Erythroblast (primary cell): ENCODE results near the gene CDH10.

ENCODE experiments used
- GATA1 ChIP-seq: IDR thresholded peaks from 2 replicates; pipeline ENCODE4 v1.6.1; 2011; ENCODE audit warnings: low read depth, mild to moderate bottlenecking, control low read depth, low read length, moderate library complexity
- POLR2A ChIP-seq: IDR thresholded peaks from 2 replicates; pipeline ENCODE4 v1.6.1; 2011; ENCODE audit warnings: mild to moderate bottlenecking, low read length

DNA sequence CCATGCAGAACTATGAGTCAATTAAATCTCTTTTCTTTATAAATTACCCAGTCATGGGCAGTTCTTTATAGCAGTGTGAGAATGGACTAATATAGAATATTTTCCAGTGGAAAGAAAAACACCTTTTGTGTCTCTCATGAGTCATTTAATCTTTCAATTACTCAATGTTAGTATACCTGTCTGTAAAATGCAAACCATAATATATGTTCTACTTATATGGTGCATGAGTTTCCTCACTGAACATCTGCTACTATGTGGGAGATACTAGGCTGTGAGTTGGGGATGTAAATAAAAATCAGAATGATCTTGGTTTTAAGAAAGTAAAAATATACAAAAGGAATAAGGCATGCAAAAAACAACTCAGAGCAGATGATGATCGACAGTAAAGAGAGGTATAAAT, 15.0 kb downstream of the CDH10 start:
- no peak for TF ChIP-seq POLR2A
- no peak for TF ChIP-seq GATA1
